ENCODE measurements around the gene TCHP.

The TCHP gene

DNA sequence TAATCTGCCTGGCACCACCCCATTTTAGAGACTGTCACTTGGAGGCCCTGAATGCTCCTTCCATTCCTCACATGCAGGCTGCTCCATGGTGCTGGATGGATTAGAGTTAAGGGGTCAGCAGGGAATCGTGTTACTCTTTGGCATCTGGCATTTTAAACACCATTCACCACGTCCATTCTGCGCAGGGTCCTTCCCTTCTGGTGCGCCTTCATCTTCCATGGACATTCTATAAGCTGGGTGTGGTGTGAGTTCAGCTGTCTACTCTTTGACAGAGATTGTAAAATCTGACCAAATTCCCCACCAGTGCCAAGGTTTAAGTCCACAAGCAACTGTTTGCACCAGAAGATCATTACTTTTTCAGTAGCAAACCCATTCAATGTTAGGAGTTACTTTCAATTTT, 48.3 kb downstream of the TCHP start:
- Histone ChIP-seq H4K20me1 (ENCODE audit: insufficient read depth, low read length) (peaks cover 7% of the 10 kb centered on the region; the same call in 1 of the 2 replicates), H3K27me3 (ENCODE audit: low read depth, low read length) (no peaks in the 10 kb centered on the region), H3K4me3 (ENCODE audit: low read length) (no peak overlapping the region), H3K9me3 (ENCODE audit: insufficient read depth, low read length) (no peaks in the 10 kb centered on the region), H3K9ac (ENCODE audit: low read length) (no peak overlapping the region), H3K4me1 (ENCODE audit: low read length) (peaks cover 37% of the 10 kb centered on the region), H3K79me2 (ENCODE audit: low read length) (peaks cover 13% of the 10 kb centered on the region; the same call in 1 of the 2 replicates), H3K36me3 (replicated peaks; ENCODE audit: low read depth, low read length) (peaks cover 80% of the 10 kb centered on the region), H3K27ac (ENCODE audit: low read length) (no peak overlapping the region), H3K4me2 (ENCODE audit: low read length) (no peak overlapping the region), H2AFZ (ENCODE audit: low read depth, low read length) (no peak overlapping the region)
- no peak for TF ChIP-seq EZH2phosphoT487 (IDR thresholded peaks at IDR 0.05; ENCODE audit: low read depth)
- TF ChIP-seq, protein P1, sequence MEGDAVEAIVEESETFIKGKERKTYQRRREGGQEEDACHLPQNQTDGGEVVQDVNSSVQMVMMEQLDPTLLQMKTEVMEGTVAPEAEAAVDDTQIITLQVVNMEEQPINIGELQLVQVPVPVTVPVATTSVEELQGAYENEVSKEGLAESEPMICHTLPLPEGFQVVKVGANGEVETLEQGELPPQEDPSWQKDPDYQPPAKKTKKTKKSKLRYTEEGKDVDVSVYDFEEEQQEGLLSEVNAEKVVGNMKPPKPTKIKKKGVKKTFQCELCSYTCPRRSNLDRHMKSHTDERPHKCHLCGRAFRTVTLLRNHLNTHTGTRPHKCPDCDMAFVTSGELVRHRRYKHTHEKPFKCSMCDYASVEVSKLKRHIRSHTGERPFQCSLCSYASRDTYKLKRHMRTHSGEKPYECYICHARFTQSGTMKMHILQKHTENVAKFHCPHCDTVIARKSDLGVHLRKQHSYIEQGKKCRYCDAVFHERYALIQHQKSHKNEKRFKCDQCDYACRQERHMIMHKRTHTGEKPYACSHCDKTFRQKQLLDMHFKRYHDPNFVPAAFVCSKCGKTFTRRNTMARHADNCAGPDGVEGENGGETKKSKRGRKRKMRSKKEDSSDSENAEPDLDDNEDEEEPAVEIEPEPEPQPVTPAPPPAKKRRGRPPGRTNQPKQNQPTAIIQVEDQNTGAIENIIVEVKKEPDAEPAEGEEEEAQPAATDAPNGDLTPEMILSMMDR (IDR thresholded peaks at IDR 0.05; ENCODE audit: low read depth, low read length) = no peak

- no peaks in the 10 kb centered on the region for H3K9me3 ChIP-seq (ENCODE audit: insufficient read depth, low read length)
- H4K20me1 ChIP-seq (ENCODE audit: insufficient read depth, low read length) = peaks cover 7% of the 10 kb centered on the region
- H3K9ac ChIP-seq (ENCODE audit: low read length) = no peak overlapping the region
- H2AFZ ChIP-seq (ENCODE audit: low read depth, low read length) = no peak overlapping the region
- no peaks in the 10 kb centered on the region for H3K27me3 ChIP-seq (ENCODE audit: low read depth, low read length)
- TF ChIP-seq, protein P1 (IDR thresholded peaks at IDR 0.05; ENCODE audit: low read depth, low read length) = no peak
- no peak for TF ChIP-seq EZH2phosphoT487 (IDR thresholded peaks at IDR 0.05; ENCODE audit: low read depth)
- H3K27ac ChIP-seq (ENCODE audit: low read length) = no peak overlapping the region
- H3K4me3 ChIP-seq (ENCODE audit: low read length) = no peak overlapping the region
- peaks cover 85% of the 10 kb centered on the region for H3K36me3 ChIP-seq (replicated peaks; ENCODE audit: low read depth, low read length)
- peaks cover 42% of the 10 kb centered on the region for H3K4me1 ChIP-seq (ENCODE audit: low read length)
- H3K4me2 ChIP-seq (ENCODE audit: low read length) = no peak overlapping the region
- H3K79me2 ChIP-seq (ENCODE audit: low read length) = peaks cover 13% of the 10 kb centered on the region; the same call in 1 of the 2 replicates
Measured at GRCh38 chr12:109949089-109949488, 49.0 kb downstream of the TCHP start.

- no peak overlapping the region for H3K4me2 ChIP-seq (ENCODE audit: low read length)
- peaks cover 13% of the 10 kb centered on the region; the same call in 1 of the 2 replicates for H3K79me2 ChIP-seq (ENCODE audit: low read length)
- TF ChIP-seq, protein P1 (IDR thresholded peaks at IDR 0.05; ENCODE audit: low read depth, low read length) = no peak
- no peak for TF ChIP-seq EZH2phosphoT487 (IDR thresholded peaks at IDR 0.05; ENCODE audit: low read depth)
- H3K4me3 ChIP-seq (ENCODE audit: low read length) = no peak overlapping the region
- no peak overlapping the region for H3K9ac ChIP-seq (ENCODE audit: low read length)
- no peak overlapping the region for H2AFZ ChIP-seq (ENCODE audit: low read depth, low read length)
- H3K36me3 ChIP-seq (replicated peaks; ENCODE audit: low read depth, low read length) = peaks cover 78% of the 10 kb centered on the region
- H4K20me1 ChIP-seq (ENCODE audit: insufficient read depth, low read length) = peaks cover 7% of the 10 kb centered on the region
- H3K9me3 ChIP-seq (ENCODE audit: insufficient read depth, low read length) = no peaks in the 10 kb centered on the region
- no peaks in the 10 kb centered on the region for H3K27me3 ChIP-seq (ENCODE audit: low read depth, low read length)
- H3K27ac ChIP-seq (ENCODE audit: low read length) = no peak overlapping the region
- H3K4me1 ChIP-seq (ENCODE audit: low read length) = peaks cover 44% of the 10 kb centered on the region
Measured at GRCh38 chr12:109950625-109951024, 50.6 kb downstream of the TCHP start.

DNA sequence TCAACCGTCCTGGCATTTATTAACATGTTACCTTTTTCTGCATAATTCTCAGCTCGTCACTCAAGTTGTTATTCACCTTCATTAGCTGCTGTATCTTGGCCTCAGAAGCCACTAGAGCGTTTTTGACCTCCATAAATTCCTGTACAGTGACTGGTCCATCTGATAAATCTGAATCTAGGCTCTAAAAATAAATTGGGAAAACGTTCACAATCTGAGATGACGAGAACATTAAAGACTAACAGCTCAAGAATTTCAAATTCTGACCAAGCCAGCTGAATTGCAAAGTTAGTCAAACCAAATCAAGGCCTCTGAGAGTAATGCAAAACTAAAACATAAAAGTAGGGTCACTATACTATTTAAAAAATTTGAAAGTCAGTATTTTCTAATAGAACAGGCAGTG, 51.1 kb downstream of the TCHP start:
- no peak overlapping the region for H3K27ac ChIP-seq (ENCODE audit: low read length)

More for the DNA sequence above, 51.1 kb downstream of the TCHP start:
- Histone ChIP-seq H2AFZ (ENCODE audit: low read depth, low read length) (no peak overlapping the region), H3K4me1 (ENCODE audit: low read length) (peaks cover 44% of the 10 kb centered on the region), H3K9ac (ENCODE audit: low read length) (no peak overlapping the region), H3K4me2 (ENCODE audit: low read length) (no peak overlapping the region), H3K4me3 (ENCODE audit: low read length) (no peak overlapping the region), H4K20me1 (ENCODE audit: insufficient read depth, low read length) (peaks cover 7% of the 10 kb centered on the region), H3K27me3 (ENCODE audit: low read depth, low read length) (no peaks in the 10 kb centered on the region), H3K9me3 (ENCODE audit: insufficient read depth, low read length) (no peaks in the 10 kb centered on the region), H3K79me2 (ENCODE audit: low read length) (peaks cover 13% of the 10 kb centered on the region; the same call in 1 of the 2 replicates), H3K36me3 (replicated peaks; ENCODE audit: low read depth, low read length) (peaks cover 79% of the 10 kb centered on the region)
- TF ChIP-seq, protein P1 (IDR thresholded peaks at IDR 0.05; ENCODE audit: low read depth, low read length) = no peak
- TF ChIP-seq EZH2phosphoT487 (IDR thresholded peaks at IDR 0.05; ENCODE audit: low read depth) = no peak
